Measurements from ENCODE around the gene LPCAT1.

- TF ChIP-seq CTCF (IDR thresholded peaks at IDR 0.05) (no peak), POLR2A (IDR thresholded peaks at IDR 0.05) (no peak)
Observed at GRCh38 chr5:1471997-1472963, 51.5 kb downstream of the LPCAT1 start.

All from lower leg skin (tissue), 3 donors.